GM21619 (cell line): Measurements from ENCODE around the gene SLIT1.
A peak's percentile ranks its signal among the peaks of the same experiment; 100 is the strongest.

ENCODE experiments used
- ATAC-seq: cut with Tn5 transposase; IDR thresholded peaks from one replicate; pipeline ENCODE4 v1.9.1; 2021; ENCODE audit not compliant: unreplicated experiment

Gene SLIT1

GRCh38 chr10:97028832-97029178, 157.0 kb downstream of the SLIT1 start:
- no peak for ATAC-seq

- ATAC-seq = no peak
These were observed 157.5 kb downstream of the SLIT1 start for GRCh38 chr10:97028126-97028831.

DNA sequence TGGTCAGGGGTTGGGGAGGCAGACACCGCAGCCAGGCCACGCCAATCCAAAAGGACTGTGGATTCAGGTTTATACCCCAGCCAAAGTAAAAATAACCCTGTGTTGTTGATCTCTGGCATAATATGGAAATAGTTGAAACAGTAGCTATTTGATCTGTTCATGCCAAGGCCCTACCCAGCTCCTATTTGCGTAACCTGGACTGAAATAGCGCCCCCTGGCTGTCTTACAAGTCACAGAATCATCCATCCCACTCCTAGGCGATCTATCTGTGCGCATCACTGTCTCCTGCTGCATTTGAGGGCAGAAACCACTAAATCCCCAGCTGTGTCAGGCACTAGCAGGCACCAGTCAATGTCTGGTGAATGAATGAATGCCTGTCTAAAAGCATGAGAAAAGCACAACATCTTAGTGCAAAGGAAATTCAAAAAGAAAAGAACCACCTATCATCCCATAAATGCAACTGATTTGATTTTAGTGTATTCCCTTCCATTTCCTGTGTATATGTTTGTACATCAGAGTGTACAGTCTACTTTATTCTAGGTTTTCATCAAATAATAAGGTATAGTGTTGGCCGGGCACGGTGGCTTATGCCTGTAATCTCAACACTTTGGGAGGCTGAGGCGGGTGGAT, 160.0 kb downstream of the SLIT1 start:
- ATAC-seq = no peak

DNA sequence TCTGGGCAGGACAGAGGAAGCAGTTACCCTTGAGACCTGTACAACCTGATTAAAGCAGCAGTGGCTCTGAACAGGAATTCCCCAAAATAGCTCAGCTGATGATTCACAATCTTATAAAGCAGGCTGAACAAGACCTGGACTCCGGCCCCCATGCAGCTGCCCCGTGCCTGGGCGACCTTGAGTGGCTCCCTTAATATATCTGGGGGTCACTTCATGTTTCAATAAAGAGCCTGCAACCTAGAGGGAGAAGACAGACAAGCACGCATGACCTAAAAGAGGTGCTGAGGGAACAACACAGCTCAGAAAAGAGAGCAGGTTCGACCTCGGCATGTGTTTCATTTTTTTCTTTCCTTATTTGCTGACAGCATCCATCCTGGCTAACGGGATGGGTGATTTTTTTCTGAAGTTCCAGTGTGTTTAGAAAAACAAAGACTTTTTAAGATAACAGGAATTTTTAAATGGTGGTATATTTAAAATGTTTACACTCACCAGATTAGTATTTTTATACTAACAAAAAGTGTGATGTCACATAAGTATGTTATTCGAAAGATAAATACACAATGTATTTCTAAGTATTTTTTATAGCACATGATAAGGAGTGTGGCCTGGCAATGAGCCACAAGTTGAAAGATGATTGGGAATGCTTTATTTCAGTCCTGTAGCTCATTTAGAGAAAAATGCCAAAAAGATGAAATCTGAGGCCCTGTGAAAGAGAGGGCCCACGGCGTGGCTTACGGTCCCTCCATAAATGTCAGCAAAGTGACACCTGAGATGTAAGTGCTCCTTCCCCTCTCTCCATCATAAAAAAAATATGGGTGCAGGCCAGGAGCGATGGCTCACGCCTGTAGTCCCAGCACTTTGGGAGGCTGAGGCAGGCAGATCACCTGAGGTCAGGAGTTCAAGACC, 161.3 kb downstream of the SLIT1 start:
- no peak for ATAC-seq

- ATAC-seq = no peak
These were observed 162.2 kb downstream of the SLIT1 start for GRCh38 chr10:97023401-97024167.

GRCh38 chr10:97022616-97023015, 163.1 kb downstream of the SLIT1 start:
- no peak for ATAC-seq

DNA sequence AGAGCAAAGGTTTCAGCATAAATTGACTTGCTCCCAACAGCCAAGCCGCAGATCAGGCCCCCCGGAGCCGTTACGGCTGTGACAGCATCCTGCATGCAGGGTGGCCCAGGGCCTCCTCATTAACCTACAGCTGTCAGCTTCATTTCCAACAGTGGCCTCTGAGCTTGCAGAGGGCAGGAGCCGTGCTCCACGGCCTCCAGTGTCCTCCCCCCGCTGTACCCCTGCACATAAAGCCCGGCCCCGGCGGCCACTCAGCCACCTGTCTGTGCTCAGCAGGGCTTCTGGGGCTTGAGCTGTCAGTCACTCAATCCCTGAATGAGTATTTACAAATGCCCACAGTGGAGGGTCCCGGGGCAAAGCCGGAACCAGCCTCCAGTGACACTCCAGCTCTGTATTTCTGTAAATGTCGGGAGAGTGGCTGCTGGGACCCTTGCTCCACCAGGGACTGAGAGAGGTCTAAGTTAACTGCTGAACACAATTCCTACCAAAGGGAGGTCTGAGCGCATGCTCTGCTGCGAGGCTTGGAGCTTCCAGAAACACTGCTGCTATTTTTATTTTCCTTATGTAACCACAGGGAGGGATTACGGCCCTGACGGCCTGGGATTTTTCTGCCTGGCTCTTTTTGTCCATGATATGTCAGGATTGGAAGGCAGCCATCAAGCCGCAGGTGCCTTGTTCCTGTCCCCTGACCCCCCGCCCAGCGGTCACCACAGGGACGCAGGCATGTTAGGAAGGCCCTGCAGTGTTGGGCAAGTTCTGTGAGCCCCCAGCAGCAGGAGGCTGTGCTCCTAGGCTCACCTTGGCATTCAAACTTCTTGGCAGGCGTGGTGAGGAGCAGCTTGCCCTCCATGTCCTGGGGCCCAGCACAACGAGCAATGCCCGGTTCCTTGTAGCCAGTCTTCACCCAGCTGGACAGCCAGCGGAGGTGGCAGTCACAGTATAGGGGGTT, 165.0 kb downstream of the SLIT1 start:
- no peak for ATAC-seq

DNA sequence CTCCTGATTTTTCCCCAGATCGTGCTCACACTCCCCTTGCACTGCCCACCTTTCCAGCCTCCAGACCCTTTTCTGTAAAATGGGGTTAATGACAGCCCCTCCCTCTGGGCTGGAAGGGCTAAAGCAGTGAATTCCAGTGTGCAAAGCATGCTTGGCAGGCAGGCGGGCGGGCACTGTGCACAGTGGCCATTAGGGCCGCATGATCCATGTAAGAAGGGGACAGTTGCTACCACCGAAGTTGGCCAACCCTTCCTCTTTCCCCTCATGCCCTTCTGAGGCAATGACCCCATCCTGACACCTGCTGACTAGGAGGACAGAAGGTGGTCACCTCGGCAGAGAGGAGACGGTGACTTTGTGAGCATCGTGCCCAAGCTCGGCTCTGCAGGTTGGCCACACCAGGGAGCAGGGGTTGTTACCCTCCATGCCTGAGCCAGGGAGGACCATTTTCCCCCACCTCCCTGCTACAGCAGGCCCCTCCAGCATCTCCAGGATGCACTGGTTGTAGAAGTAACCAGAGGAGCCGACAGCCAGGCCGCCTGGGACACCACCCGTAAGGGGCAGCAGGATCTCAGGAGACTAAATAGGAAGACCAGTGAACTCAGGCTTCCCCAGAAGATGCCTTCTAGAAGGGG, 166.4 kb downstream of the SLIT1 start:
- no peak for ATAC-seq

GRCh38 chr10:97018251-97019212, 167.2 kb downstream of the SLIT1 start:
- ATAC-seq = no peak

DNA sequence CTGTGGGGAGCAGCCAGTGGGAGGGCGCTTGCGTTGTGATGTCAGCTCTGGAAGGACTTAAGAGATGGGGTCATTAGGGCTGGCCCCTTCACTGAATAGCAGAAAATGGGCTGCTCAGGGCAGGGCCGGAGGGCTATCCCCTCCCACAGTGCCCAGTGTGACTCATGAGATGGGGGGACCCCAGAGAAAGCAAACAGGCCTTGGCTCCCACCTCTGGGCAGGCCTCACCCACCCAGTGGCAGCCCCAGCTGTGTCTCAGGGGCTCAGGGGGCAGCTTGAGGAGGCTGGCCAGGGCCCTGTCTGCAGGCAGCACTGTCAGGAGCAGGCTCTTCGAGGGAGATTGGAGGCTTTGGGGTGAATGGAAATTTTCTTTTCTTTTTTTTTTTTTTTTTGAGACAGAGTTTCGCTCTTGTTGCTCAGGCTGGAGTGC, 168.3 kb downstream of the SLIT1 start:
- no peak for ATAC-seq

DNA sequence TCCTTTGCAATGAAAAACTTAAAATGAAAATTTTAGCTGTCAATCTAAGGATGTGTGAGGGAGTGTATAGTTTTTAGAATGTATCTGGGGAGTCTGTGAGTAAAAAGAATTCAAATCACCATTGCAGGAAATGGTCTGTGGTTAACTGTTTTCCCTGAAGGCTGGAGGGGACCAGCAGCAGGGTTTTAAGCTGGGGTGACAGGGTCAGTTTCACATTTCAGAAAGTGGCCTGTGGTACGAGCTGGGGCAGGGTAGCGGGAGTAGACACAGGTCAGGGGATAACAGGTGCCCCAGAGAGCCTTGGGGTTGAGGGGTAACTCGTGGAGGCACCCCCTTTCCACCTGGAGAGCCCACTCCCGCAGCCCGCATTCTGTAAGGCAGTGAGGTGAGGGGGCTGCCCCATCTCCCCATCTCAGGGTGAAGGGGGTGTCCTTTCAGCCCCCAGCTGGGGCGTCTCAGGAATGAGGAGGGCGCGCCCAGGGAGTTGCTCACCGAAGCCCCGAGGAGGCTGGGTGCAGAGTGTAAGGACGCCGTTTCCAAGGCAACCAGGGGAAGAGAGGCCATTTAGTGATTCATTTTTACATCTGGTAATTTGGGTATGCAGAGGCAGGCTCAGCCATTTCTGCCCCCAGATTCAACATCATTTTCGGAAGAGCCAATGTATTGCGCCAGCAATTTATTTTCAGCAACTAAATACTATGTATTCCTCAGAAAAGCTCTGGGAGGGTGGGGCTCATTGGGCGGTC, 168.9 kb downstream of the SLIT1 start:
- ATAC-seq = peak; percentile 89

DNA sequence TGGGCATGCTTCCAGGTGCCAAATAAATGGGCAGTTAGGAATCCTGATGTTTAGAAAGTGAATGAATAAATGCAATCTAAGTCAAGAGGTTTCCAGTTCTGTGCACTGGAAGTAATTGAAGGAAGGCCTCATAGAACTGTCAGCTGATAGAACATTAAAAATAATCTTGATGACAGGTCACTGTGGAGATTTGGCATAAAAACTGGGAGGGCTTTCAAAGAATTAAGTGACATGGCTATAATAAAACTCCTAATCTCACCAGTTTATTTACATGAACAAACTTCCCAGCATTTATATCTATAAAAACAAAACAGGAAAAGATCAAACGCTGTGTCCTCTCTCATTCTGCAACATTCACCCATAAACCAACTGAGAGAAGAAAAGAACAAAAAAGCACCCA, 170.5 kb downstream of the SLIT1 start:
- ATAC-seq = no peak

DNA sequence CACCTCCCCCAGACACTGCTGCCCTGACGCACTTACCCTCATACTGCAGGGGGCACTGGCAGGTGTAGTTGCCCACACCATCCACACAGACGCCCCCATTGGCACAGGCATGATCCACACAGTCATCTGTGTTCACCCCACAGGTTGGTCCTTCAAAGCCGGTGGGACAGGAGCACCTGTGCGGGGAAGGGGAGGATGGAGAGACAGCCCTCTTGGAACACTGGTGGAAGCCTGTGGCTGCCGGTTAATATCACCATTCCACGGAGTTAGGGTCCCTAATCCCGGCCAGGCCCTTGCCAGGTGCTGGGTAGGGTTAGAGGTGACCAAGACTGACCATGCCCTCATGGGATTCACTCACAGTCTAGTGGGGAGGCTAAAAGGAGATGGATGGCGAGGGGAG, 171.8 kb downstream of the SLIT1 start:
- ATAC-seq = no peak

GRCh38 chr10:97013568-97013967, 172.2 kb downstream of the SLIT1 start:
- no peak for ATAC-seq

DNA sequence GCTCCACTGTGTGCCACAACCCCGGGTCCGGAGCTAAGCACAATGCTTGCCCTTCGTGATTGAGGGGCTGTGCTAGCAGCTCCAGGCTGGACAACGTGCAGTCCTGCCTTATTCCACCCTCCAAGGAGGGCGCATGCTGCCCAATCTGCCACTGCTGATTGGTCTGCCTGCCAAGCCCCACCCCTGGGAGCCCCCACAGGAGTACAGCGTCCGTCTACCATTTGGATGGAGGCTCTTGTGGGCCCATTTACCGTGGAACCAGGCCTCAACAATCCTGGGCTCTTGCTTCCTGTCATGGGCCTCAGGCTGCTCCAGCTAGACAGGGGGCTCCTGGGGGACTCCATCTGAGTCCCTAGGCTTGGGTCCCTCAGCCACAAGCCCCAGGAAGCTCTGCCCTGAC, 173.3 kb downstream of the SLIT1 start:
- no peak for ATAC-seq

DNA sequence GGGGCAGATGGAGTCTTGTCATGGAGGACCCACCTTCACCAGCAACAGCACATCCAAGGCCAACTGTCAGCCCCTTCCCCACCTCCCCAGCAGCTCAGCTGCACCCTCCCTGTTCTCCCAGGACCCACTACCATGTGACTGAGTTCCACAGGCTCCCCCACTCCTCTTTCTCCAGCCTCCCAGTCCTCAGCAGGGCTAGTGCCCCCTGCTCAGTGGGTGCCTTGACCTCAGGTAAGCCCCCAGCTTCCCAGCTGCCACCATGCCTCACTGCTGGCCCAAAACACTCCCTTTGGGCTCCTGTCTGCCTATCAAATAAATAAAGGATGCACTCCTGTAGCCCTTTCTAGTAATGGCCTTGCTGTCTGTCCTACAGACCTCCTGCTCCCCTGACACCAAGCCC, 174.4 kb downstream of the SLIT1 start:
- ATAC-seq = no peak

- ATAC-seq = no peak
These were observed 175.0 kb downstream of the SLIT1 start for GRCh38 chr10:97010695-97011206.

DNA sequence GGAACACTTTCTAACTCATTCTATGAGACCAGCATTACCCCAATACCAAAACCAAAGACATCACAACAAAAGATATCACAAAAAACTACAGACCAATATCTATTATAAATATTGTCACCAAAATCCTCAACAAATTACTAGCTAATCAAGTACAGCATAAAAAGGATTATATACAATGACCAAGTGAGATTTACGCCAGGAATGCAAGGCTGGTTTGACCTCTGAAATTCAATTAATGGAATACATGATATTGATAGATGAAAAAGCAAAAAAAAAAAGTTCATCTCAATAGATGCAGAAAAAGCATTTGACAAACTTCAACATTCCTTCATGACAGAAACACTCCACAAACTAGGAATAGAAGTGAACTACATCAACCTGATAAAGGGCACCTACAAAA, 178.3 kb downstream of the SLIT1 start:
- ATAC-seq = no peak
